CD4-positive, alpha-beta T cell treated with Interleukin-15 for 4 hours (primary cell): ENCODE data around the gene DENND1A.
"Not testable (repeated sequence)": the region's sequence is repeated elsewhere in the genome, so short reads cannot be mapped to it uniquely, and the experiment has no call there.

Source experiments
- DNase-seq: peaks from one replicate; pipeline ENCODE4 v3.0.0-alpha.2; 2020; ENCODE audit warnings: low spot score

Gene DENND1A

DNA sequence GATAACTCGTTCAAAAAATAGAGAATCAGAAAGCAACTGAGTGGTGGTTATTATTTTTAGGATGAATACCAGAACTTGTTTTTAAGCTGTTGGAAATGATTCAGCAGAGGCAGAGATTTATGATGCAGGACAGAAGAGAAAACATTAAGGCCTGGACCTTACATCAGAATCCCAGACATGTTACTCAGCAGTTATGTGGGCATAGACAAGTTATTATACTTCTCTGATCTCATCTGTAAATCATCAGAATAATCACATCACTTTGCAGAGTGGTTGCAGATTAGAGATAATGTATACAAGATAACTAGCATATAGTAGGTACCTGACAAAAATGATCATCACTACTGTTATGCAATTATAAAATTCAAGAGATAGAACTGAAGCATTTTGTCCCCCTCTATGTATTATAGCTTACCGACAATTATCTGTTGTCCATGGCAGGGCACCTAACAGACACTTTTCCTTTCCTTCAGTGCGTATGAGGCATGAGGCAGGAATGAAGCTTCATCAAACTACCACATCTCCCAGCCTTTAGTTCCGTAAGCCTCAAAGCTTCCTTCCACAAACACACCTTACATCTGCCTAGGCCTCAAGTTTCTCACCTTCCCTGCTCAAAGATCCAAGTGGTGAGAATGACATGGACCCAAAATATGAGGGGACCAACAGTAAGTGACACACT, 165.9 kb downstream of the DENND1A start:
- no peak for DNase-seq

DNA sequence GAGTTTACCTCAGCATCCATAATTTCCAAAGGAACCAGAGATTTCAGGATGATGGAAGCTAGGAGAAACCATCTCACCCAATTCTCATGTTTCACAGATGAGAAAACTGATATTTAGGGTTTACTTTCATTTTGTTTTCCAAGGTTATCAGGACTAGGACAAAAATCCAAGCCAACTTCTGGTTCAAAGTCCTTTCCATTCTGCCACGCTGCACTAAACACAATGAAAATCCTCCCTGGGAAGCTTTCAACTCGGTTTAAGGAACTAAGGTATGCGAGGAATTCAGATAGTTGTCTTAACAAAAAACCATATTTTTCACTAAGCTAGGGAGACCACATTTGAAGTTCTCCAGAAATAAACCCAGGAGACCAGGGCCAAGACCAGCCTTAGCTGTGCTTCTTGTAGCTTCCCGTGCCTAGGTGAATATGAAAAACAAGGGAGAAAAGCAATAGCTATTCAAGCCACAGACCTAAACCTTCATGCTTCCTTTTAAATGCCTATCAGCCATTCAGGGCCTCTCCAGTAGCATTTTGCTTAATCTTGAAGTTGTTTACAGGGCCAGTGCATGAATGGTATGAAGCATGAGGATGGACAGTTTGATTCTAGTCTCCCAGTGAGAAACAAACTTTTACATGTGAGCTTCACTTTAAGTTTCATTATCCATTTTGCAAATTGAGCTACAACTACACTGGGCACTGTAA, 167.9 kb downstream of the DENND1A start:
- DNase-seq: no peak

DNA sequence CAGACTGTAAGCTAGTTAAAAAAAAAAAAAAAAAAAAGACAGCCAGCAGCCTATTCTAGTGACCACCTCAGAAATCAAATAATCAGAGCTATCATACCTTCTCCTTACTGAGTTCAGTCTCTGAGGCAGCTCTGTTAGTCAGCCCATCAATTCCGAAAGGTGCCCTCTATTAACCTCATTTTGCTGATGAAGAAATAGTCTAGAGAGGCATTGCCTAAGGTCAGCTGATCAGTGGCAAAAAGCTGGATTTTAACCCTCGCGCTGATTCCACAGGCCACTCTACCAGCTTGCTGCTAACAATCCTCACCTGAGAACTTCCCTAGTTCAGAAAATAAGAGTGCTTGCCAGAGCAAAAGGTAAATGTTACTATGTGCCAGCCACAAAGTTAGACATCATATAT, 172.0 kb downstream of the DENND1A start:
- DNase-seq: no peak

DNA sequence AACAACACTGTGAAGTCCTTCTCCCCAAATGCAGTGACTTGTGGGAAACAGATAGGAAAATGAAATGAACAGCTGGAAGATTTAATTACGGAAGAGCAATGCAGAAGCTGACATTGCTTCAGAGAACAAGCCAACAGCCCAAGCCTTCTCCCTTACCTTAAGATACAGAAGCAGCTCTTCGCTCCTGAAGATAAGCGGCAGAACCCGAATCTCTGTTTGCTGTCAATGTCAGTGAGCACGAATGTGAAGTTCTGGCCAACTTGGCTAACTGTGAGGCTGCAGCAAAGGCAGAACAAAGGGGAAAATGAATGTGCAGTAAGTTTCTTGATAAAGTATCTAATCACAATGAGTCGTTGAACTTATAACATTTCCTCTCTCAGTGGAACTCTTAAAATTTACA, 172.4 kb downstream of the DENND1A start:
- DNase-seq: no peak

DNA sequence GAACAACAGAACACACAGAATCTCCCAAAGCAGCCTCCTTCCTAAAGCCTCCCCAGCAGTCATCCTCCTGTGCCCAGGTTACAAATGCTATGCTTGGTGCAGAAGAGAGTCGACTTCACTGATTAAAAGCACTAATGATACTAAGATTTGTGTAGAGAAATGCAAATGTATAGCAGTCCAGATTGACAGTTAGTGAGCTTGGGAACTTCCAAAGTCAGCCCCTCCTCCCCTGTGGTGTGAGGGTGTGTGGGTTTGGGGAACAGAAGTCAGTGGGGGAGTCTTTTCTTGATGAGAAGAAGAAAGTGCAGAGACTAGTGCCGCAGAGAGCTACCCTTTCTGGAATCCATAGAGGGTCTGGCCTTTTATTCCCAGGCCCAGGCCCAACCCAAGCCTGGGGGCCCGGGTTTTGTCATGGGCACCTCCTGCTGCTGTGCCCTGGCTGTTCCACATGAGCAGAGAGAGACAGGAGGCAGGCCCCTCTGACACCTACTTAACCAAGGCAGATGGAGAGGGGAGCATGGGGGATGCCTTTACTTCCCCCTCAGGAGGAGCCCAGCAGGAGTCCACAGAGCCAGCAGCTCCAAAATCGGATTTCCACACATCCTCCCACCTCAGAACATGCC, 173.3 kb downstream of the DENND1A start:
- no peak for DNase-seq

DNA sequence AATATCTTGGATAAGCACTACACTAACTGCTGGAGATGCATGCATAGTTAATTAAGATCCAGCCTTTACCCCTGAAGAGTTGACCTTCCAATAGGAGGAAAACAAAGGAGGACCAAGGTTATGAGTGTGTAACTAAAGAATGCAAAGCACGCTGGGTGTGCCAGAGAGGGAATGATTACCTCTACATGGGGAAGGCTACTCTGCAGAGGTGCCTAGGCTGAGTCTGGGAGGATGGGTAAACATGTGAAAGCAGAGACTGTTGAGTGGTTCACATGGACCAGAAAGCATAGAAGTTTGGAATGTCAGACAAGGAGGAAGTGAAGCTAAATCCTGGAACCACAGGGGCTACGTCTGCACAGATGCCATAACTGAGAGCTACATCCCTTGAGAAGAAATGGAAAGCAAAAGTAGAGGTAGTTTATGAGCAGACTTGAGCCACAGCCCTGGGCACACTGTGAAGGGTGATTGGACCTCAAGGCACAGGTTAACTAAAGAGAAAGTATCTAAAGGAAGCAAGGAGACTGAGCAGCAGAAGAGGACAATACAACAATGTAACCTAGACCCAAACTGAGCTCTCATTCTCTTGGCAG, 176.2 kb downstream of the DENND1A start:
- no peak for DNase-seq

DNA sequence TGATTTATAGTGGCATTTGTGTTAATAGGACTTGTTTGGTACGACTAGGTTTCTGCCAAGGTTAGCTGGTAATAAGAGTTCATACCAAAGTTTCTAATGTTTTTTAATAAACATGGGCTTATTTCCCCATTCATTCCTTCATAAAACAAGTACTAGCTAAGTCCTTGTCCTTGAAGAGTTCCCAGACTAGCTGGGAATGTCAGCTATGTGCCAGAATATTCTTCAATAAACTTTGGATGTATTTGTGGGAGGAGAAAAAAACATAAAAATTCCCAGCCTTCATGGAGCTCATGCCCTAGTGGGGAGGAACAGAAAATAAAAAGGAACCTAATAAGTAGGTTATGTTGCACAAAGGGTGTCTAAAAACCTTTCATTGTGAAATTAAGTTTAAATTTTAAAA, 176.9 kb downstream of the DENND1A start:
- no peak for DNase-seq

DNA sequence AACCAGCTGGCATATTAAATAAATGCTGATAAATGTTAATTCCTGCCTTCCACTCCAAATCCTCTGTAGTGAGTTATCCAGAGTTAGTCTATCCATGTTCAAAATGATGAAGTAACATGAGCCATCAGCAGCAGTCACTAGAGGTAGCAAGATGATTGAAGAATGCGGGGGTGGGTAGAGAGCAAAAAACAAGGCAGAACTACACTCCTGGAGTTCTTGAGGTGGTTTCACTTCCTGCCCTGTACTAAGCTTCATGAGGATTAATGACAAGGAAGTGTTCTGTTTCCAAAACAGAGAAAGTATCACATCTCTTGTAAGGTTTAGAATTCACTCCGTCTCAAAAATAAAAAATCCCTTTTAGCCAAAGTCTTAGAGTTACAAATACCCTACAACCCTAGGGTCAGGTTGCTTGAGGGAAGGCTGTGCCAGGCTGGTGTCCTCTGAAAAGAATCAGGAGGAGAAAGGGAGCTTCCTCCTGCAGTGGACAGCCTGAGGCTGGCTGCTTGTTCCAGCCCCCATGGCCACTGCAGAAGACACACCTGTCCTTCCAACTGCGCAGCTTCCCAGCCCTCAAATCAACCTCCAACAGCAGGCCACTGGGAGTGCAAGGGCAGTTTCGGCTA, 180.2 kb downstream of the DENND1A start:
- DNase-seq: no peak

DNA sequence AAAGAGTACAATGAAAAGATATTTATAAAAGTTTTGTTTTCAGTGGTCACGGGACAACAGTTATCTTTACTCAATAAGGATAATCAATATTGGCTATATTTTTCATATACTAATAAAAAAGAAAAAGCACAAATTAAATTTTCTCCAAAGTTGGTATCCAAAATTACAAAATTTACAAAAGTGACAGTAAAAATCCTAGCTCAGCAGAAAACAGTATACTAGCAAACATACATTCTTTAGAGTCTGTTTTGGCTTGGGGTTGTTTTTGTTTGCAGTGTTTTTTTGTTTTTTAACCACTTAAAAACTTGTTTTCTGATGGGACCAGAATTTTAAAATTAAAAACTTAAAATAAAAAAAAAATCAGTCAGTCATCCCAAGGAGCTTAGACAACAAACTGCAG, 183.2 kb downstream of the DENND1A start:
- DNase-seq: no peak

DNA sequence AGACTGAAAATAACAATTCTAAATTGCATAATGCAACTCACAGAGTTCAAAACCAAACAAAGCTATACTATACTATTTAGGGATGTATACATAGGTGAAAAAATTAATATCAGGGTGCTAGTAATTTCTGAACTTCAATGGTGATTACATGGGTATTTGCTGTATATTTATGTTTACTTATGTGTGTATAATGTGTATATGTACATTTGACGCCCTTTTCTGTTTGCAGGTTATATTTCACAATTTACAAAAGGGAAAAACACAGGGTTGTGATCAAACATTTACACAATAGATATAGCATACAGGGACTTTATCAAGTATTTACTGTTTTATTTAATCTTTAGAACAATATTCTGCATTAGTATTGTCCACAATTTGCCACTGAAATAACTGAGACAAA, 184.0 kb downstream of the DENND1A start:
- DNase-seq: no peak

DNA sequence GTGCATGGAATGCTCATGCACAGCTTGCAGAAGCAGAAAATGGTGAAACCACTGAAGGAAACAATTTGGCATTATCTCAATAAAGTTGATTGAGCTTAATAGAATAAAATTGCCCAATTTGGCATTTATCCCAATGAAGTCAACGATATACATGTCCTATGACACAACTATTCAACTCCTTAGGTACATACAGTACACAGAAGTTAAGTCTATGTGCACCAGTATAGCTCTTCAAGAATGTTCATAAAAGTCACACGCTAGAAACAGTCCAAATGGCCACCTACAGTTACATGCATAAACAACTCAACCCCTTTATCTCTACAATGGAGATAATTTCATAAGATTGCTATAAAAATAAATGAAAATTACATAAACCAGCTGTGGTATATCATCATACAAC, 184.5 kb downstream of the DENND1A start:
- DNase-seq: no peak

DNA sequence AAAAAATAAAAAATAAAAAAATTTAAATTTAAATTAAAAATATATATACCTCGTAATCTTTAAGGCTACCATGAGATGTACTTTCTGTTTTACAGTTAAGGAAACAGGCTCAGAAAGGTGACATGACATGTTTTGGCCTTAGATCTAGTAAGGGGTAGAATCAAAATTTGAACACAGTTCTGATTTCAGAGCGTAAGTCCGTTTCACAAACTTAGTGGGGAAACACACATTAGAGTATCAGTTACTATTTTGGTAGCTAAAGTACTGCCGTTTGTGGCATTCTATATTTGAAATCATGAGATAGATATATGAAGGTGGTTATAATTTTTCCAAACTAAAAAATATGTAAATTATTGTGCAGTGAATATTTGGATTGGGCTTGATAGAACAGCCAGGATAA, 186.2 kb downstream of the DENND1A start:
- no peak for DNase-seq

DNA sequence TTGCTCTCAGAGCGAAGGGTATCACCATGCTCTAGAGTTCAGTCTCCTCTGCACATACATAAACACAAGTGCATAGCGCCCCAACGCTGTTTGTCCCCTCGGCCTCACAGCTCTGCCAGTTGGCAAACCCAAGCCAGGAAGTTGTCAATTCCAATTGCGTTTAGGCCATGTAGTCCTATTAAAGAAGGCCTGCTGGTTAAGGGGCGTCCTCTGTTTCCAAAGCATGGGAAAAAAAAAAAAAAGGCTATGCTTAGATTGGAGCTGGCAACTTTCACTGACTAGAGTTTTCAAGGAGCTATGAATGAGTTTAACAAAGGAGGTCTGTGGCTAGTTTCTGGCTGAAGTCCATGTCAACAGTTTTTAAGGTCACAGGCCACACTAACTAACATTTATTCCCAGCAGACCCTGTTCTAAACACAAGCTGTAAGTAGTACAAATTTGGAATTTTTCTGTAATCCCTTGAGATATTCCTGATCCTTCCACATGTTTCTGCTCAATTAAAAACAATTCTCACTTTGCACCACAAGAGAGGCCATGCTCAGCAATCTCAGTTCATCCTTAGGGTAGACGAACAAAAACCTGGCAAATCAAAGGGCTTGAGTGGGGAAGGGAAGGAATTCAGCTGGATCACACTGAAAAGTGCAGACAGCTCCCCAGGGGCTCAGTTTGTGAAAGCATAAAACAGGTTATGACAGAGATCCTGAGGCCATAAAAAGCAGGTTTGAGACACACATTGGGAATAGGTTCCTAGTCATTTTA, 187.7 kb downstream of the DENND1A start:
- no peak for DNase-seq

DNA sequence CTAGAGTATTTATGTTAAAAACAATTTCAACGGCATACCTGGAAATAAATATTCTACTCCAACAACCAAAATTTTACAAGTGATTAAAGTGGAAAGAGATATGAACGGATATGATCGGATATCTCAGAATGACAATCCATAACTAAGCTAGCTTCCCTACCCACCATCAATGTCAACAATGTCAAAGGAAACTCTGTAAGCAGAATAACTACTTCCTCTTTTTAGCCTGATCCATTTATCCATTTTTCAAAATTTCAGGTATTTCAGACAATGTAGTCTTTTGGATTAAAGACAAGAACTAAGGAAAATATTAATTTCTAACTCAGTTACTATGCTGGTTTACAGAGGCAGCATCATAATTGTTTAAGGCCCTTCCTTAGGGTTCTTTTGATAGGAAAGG, 188.7 kb downstream of the DENND1A start:
- no peak for DNase-seq

DNA sequence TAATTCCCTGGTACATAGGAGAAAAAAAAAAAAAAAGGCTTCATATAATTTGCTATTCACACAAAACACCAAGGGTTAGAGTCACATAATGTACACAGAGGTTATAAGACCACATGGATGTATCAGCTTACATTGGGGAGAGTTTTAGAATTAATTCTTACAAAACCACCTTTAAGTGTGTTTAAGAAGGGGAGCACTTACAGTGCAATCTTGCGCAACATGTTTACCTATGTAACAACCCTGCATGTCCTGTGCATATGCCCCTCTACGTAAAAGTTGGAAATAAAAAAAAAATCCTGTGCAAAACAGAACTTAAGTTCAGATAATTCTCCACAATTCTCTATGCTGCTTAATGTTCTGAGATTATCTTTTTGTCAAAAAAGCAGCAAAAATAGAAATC, 190.0 kb downstream of the DENND1A start:
- DNase-seq: no peak

DNA sequence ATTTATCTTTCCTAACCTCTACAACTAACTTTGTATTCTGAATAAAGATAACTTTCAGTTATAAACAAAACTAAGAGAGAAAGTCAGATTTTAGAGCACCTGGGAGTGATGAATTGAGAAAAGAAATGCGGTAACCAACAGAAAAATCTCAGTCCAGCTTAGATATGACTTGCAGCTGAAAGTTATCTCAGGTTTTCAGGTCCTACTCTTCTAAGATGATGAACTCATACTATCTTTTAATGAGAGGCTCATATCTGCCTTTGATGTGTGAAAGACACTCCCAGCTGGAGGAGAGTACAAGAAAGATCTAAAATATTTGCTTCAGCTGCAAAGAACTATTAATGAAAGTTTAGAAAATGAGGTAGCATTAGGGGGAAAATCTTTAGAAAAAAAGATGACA, 190.5 kb downstream of the DENND1A start:
- no peak for DNase-seq

DNA sequence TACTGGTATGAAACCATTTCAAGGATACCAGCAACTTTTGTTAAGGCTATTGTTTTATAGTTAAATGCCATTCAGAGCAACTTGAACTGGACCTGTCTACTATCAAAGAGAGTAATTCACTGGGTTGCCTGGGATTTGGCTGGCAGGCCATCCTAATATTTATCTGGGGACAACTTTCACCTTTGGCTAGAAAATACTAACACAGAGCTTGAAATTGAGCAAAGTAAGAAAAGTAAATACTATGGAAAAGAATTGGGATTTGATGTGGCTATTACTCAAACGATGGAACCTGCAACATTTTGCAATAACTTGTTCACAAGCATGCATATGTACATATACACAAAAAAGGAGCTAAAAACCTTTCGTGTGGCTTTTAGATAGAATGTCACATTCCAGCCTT, 191.3 kb downstream of the DENND1A start:
- DNase-seq: no peak

DNA sequence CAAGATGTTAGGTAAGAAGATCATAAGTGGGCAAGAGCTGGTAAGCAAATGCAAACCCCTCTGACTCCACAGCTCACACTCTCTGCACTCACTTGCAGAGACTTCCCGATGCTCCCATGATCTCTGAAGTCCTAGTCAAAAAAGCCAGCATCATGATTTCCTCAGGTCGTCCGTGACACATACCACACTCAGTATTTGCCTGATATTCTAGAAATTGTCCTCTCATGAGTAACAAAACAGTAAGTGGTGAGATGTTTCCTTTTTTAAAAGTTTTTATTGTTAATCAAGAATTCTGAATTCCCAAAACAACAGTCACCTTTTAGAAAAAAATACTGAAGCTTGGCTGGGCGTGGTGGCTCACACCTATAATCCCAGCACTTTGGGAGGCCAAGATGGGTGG, 194.6 kb downstream of the DENND1A start:
- no peak for DNase-seq

DNA sequence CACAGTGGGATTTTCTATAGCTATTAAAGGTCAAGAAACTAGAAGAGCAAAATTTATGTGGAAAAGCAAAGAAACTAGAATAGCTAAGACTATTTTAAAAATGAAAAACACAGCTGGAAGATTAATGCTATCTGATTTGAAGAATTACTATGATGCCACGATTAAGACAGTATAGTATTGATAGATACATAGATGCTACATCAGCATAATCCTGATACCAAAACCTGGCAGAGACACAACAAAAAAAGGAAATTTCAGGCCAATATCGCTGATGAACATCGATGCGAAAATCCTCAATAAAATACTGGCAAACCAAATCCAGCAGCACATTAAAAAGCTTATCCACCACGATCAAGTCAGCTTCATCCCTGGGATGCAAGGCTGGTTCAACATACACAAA, 201.4 kb downstream of the DENND1A start:
- DNase-seq: not testable (repeated sequence)

DNA sequence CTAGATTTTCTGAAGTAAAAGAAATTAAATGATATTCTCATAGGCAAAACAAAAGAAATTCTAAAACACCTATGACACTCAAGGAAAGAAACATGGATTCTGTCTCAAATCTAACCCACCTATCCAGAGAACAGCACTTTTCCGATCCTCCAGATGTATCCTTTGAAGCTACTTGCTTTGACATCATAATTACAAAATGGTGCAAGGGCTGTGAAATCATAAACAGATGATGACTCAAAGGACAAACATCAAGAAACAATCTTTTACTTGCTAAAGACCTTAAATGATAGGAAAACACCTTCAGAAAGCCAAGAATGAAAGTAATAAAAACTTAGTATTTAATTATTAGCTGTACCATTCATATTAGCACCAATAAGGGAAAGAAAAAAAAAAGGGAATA, 202.6 kb downstream of the DENND1A start:
- DNase-seq: no peak

DNA sequence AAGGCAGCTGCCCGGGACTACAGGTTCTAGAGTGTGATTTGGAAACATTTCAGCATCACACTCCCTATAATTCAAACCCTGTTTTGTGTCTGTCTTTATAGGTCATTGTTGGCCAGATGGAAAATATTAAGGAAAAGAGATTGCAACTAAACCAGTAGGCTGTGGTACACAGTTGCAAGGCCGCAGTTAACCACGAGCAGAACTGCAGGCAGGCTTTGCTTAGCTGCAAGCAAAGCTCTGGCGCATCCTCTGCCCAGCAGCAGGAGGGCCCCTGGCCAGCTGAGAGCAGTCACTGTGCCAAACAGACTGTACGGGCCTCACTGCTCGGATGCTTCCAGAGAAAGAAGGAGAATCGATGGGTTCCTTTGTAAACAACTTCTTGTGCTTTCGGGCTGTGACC, 204.5 kb downstream of the DENND1A start:
- no peak for DNase-seq

DNA sequence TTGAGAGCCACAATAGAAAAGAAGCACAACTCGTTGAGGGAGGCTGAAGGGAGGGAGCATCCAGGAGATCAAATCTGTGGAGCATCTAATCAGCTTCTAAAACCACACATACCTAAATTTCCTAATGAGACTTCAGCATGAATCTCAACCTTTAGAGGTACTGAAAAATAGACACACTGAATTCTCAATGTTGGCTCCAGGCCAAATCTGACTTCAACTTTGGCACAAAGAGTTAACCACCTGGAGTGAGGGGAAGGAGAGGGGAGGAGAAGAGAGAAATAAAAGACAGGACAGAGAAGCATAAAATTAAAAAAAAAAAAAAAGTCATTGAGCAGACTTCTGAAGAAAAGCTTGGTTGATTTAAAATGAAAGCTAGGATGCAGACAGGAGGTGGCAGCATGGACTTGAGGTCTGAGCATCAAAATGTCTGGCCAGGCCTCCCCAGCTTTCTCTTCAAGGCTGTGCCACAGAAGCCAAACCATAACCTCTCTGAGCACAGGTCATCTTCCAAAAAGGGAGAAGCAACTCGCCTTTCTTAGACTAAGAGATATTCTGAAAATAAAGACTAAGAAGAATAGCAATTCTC, 205.6 kb downstream of the DENND1A start:
- DNase-seq: no peak
